ENCODE measurements around the gene STAT5A. TPM values are rescaled to one million over a fixed set of nuclear protein-coding genes. Genes with fewer than 3 reads are reported as not detected.

The STAT5A gene
- polyA plus RNA-seq, 1 donor from 2014 or later = 0.28 TPM

DNA sequence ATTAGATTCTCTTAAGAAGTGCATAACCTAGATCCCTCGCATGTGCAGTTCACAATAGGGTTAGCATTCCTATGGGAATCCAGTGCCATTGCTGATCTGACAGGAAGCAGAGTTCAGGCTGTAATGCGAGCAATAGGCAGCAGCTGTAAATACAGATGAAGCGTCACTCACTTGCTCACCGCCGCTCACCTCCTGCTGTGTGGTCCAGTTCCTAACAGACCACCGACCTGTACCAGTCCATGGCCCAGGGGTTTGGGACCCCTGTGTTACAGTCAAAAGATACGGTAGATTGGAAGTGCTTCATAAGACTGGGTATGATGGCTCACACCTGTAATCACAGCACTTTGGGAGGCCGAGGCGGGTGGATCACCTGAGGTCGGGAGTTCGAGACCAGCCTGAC is 2.8 kb downstream of the STAT5A start:
- Histone ChIP-seq H3K79me2 (replicated peaks; ENCODE audit: insufficient read depth, low read length) (no peaks in the 10 kb centered on the region), H3K9me3 (ENCODE audit: low read length) (no peaks in the 10 kb centered on the region), H4K20me1 (ENCODE audit: insufficient read depth) (no peaks in the 10 kb centered on the region), H3K9me2 (ENCODE audit: insufficient read depth, low read length) (no peaks in the 10 kb centered on the region), H2AFZ (ENCODE audit: low read depth, low read length) (no peak overlapping the region), H3K36me3 (ENCODE audit: insufficient read depth, low read length) (no peaks in the 10 kb centered on the region), H3F3A (ENCODE audit: insufficient read depth, low read length, poor library complexity, severe bottlenecking) (no peaks in the 10 kb centered on the region), H3K4me2 (ENCODE audit: low read length) (no peak overlapping the region), H3K27me3 (ENCODE audit: insufficient read depth, low read depth, low read length) (peaks cover 40% of the 10 kb centered on the region), H3K4me3 (ENCODE audit: low read length) (no peak overlapping the region), H3K9ac (ENCODE audit: low read length) (no peak overlapping the region), H3K27ac (ENCODE audit: low read length) (no peak overlapping the region)
- TF ChIP-seq RAD21 (conservative IDR thresholded peaks at IDR 0.05) (no peak), SMC3 (conservative IDR thresholded peaks at IDR 0.05; ENCODE audit: poor library complexity) (no peak), EZH2 (IDR thresholded peaks at IDR 0.05; ENCODE audit: borderline replicate concordance, insufficient read depth, low read length, poor library complexity, severe bottlenecking) (no peak), MXI1 (conservative IDR thresholded peaks at IDR 0.05; ENCODE audit: poor library complexity, severe bottlenecking) (no peak), EP300 (conservative IDR thresholded peaks at IDR 0.05; ENCODE audit: poor library complexity, severe bottlenecking) (no peak), TAF1 (IDR thresholded peaks at IDR 0.05; ENCODE audit: low read depth) (no peak), POLR2AphosphoS5 (IDR thresholded peaks at IDR 0.05) (no peak)
- TF ChIP-seq, protein P1, sequence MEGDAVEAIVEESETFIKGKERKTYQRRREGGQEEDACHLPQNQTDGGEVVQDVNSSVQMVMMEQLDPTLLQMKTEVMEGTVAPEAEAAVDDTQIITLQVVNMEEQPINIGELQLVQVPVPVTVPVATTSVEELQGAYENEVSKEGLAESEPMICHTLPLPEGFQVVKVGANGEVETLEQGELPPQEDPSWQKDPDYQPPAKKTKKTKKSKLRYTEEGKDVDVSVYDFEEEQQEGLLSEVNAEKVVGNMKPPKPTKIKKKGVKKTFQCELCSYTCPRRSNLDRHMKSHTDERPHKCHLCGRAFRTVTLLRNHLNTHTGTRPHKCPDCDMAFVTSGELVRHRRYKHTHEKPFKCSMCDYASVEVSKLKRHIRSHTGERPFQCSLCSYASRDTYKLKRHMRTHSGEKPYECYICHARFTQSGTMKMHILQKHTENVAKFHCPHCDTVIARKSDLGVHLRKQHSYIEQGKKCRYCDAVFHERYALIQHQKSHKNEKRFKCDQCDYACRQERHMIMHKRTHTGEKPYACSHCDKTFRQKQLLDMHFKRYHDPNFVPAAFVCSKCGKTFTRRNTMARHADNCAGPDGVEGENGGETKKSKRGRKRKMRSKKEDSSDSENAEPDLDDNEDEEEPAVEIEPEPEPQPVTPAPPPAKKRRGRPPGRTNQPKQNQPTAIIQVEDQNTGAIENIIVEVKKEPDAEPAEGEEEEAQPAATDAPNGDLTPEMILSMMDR (IDR thresholded peaks at IDR 0.05; ENCODE audit: poor library complexity, severe bottlenecking) = no peak
- TF ChIP-seq, protein P2, sequence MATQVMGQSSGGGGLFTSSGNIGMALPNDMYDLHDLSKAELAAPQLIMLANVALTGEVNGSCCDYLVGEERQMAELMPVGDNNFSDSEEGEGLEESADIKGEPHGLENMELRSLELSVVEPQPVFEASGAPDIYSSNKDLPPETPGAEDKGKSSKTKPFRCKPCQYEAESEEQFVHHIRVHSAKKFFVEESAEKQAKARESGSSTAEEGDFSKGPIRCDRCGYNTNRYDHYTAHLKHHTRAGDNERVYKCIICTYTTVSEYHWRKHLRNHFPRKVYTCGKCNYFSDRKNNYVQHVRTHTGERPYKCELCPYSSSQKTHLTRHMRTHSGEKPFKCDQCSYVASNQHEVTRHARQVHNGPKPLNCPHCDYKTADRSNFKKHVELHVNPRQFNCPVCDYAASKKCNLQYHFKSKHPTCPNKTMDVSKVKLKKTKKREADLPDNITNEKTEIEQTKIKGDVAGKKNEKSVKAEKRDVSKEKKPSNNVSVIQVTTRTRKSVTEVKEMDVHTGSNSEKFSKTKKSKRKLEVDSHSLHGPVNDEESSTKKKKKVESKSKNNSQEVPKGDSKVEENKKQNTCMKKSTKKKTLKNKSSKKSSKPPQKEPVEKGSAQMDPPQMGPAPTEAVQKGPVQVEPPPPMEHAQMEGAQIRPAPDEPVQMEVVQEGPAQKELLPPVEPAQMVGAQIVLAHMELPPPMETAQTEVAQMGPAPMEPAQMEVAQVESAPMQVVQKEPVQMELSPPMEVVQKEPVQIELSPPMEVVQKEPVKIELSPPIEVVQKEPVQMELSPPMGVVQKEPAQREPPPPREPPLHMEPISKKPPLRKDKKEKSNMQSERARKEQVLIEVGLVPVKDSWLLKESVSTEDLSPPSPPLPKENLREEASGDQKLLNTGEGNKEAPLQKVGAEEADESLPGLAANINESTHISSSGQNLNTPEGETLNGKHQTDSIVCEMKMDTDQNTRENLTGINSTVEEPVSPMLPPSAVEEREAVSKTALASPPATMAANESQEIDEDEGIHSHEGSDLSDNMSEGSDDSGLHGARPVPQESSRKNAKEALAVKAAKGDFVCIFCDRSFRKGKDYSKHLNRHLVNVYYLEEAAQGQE (IDR thresholded peaks at IDR 0.05; ENCODE audit: borderline replicate concordance) = no peak

DNA sequence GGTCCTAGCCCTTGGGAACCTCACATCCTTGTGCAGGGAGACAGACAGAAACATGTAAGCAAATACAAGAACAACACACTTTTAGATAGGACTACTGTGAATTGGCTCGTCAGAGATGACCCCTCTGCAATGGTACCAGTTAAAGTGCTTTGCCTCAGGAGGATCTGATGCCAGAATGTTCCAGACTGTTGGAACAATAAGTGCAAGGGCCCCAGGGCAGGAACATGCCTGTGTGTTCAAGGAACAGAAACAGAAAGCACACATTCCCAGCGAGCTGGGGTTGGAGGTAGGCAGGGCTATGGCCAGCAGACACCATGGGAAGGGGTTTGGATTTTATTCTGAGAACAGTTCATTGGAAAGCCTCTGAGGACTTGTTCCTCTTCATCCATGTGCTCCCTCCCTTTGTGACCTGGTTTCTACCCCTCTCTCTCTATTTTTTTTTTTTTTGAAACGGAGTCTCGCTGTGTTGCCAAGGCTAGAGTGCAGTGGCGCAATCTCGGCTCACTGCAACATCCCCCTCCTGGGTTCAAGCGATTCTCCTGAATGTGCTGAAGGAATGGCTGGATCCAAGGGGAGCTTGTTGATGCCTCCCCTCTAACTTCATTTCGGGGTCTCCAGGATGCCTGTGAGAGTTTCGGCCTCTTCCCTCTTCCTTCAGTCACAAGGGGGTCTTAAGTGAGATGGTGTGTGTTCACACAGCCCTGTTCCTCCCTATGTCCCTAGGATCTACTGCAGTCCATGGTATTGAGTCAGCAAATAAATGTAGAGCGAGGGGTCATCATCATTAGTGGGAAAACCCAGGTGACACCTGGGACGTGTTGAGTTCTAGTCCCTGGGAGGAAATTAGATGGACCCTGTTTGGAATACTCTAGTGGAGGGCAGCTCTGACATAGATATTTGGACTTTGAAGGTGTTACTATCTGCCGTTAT is 6.4 kb downstream of the STAT5A start:
- Histone ChIP-seq H3K4me3 (ENCODE audit: low read length) (no peak overlapping the region), H3K9me2 (ENCODE audit: insufficient read depth, low read length) (no peaks in the 10 kb centered on the region), H4K20me1 (ENCODE audit: insufficient read depth) (no peaks in the 10 kb centered on the region), H3K9ac (ENCODE audit: low read length) (no peak overlapping the region), H3K27me3 (ENCODE audit: insufficient read depth, low read depth, low read length) (peaks cover 8% of the 10 kb centered on the region), H3K79me2 (replicated peaks; ENCODE audit: insufficient read depth, low read length) (no peaks in the 10 kb centered on the region), H3K27ac (ENCODE audit: low read length) (no peak overlapping the region), H3K36me3 (ENCODE audit: insufficient read depth, low read length) (no peaks in the 10 kb centered on the region), H3K4me2 (ENCODE audit: low read length) (no peak overlapping the region), H3K9me3 (ENCODE audit: low read length) (no peaks in the 10 kb centered on the region), H2AFZ (ENCODE audit: low read depth, low read length) (no peak overlapping the region), H3F3A (ENCODE audit: insufficient read depth, low read length, poor library complexity, severe bottlenecking) (no peaks in the 10 kb centered on the region)
- TF ChIP-seq POLR2AphosphoS5 (IDR thresholded peaks at IDR 0.05) (no peak), TAF1 (IDR thresholded peaks at IDR 0.05; ENCODE audit: low read depth) (no peak), EP300 (conservative IDR thresholded peaks at IDR 0.05; ENCODE audit: poor library complexity, severe bottlenecking) (no peak), RAD21 (conservative IDR thresholded peaks at IDR 0.05) (no peak), SMC3 (conservative IDR thresholded peaks at IDR 0.05; ENCODE audit: poor library complexity) (no peak), EZH2 (IDR thresholded peaks at IDR 0.05; ENCODE audit: borderline replicate concordance, insufficient read depth, low read length, poor library complexity, severe bottlenecking) (no peak)
- TF ChIP-seq, protein P2 (IDR thresholded peaks at IDR 0.05; ENCODE audit: borderline replicate concordance) = no peak
- TF ChIP-seq, protein P1 (IDR thresholded peaks at IDR 0.05; ENCODE audit: poor library complexity, severe bottlenecking) = no peak
